ENCODE results near the gene UCKL1.
"Not testable (repeated sequence)": the region's sequence is repeated elsewhere in the genome, so short reads cannot be mapped to it uniquely, and the experiment has no call there.

Gene UCKL1

DNA sequence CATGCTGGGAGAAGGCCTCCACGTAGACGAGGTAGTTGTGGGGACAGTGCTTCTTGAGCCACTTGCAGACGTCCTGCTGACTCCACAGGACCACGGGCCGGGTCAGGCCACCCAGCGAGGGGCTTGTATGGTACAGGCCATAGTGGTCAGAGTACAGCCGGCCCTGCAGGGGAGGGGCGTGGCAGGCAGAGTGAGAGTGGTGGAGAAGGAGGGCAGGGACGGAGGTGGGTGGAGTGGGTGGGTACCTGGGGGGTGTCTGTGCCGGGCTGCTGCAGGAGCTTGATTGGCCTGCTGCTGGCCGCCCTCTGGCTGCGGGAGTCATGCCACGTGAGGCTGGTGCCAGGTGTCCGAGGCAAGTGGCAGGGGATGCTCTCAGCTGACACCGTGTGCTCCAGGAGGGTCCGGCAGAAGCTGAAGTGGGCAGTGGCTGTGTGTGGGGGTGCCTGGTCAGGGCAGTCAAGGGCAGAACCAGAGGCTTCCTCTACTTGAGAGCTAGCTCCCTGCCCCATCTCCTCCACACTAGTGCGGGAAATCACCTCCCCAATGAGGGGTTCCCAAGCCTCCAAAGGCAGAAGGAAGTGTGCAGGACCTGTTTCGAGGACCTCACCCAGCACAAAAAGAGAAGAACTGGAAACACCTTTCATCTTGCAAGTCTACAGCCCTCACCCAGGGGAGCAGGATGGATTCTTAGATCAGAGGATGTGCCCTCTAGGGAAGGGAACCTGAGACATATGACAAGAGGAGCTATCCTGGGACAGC, 20.9 kb upstream of the UCKL1 start:
- Mint-ChIP-seq H3K4me1 (peaks cover 38 to 65% of the 10 kb centered on the region in 2 donors), H3K27me3 (no peaks in the 10 kb centered on the region), H3K4me3 (peak overlapping the region; percentile 14 to 82), H3K9me3 (no peaks in the 10 kb centered on the region), H3K36me3 (peaks cover 23 to 31% of the 10 kb centered on the region in 2 donors), H3K27ac (no peak overlapping the region)
- no peak for ATAC-seq (replicated peaks)
- DNase-seq, result no peak

DNA sequence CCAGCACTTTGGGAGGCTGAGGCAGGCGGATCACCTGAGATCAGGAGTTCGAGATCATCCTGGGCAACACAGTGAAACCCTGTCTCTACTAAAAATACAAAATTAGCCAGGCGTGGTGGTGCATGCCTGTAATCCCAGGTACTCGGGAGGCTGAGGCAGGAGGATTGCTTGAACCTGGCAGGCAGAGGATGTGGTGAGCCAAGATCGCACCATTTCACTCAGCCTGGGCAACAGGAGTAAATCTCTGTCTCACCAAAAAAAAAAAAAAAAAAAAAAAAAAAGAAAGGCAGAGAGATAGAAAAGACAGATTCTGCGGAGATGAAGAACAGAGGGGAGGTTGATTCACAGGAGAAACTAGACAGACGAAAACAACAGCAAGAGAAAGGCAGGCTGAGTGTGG, 20.3 kb upstream of the UCKL1 start:
- Mint-ChIP-seq H3K4me1 (peaks cover 34 to 59% of the 10 kb centered on the region in 2 donors), H3K36me3 (peaks cover 23 to 27% of the 10 kb centered on the region in 2 donors)
- not testable (repeated sequence) for DNase-seq; ATAC-seq (replicated peaks); H3K4me3 Mint-ChIP-seq; H3K27me3 Mint-ChIP-seq; H3K27ac Mint-ChIP-seq; H3K9me3 Mint-ChIP-seq

DNA sequence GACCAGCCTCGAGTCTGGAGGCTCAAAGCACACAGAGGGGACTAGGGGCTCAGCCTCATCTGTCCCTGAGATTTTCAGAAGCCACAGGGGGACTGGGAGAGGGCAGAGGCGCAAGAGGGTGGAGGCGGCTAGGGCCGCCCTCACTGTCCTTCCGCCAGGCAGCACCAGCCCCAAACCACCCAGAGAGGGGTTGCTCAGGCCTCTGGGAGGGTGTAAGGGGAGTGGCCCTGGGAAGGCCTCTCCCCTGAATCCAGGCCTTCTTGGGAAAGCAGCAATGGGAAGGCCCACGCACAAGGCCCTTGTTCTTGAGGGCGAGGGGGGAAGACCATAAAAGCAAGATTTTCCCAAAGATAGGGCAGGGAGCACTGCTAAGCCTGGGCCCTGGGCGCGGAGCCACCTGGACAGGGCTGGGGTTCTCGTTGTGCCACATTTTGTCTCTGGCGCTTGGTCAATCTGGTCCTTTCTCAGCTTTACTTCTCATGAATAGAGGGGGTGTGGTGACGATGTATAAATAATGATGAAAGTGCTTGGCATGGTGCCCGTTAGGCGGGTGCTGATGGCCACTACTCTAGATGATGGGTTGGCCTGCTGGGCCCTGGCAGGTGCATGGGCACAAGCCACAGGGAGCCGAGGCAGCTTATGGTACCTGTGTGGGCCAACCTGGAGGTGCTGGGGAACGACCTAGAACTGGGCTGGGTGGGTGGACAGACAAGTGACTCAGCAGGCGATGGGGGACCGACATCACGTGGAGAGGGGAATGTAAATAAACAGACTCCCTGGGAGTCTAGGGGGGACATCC, 18.4 kb upstream of the UCKL1 start:
- no peak for ATAC-seq (replicated peaks)
- no peaks in the 10 kb centered on the region for H3K9me3 Mint-ChIP-seq
- H3K4me1 Mint-ChIP-seq, result peaks cover 25 to 44% of the 10 kb centered on the region in 2 donors
- H3K36me3 Mint-ChIP-seq, result peaks cover 23 to 27% of the 10 kb centered on the region in 2 donors
- no peak overlapping the region for H3K27ac Mint-ChIP-seq
- no peak overlapping the region for H3K4me3 Mint-ChIP-seq
- no peaks in the 10 kb centered on the region for H3K27me3 Mint-ChIP-seq
- no peak for DNase-seq

DNA sequence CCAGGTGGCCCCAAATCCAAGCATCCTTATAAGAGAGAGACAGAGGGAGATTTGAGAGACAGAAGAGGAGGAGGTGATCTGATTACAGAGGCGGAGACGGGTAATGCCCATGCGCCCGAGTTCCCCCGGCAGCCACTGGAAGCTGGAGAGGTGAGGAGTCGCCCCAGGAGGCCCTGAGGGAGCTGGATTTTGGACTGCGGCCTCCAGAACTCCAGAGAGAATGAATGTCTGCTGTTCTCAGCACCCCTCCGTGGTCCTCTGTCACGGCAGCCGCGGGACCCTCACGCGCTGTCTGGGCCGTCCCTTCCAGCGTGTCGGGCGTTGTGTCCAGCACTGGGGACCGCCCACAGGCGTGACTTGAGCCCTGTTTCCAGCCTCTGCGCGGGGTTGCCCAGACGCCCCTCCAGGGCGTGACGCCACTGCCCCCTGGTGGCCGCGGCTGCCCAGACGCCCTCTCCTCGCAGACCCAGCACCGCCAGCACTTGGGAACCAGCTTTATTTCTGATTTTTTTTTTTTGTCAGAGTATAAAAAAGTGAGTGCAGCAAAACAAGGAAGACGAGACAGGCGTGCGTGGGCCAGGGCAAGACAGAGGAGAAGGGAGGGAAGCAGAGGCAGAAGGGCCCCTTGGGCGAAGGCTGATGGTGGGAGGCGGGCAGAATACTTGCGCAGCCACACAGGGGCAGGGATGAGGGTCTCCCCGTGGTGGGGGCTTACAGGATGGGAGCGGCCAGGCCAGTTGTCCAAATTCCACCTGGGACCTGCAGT, 17.6 kb upstream of the UCKL1 start:
- H3K9me3 Mint-ChIP-seq, result no peaks in the 10 kb centered on the region
- peaks cover 28 to 45% of the 10 kb centered on the region in 2 donors for H3K4me1 Mint-ChIP-seq
- no peaks in the 10 kb centered on the region for H3K27me3 Mint-ChIP-seq
- peak; percentile 68 for DNase-seq
- H3K27ac Mint-ChIP-seq, result peak overlapping the region; percentile 44
- H3K36me3 Mint-ChIP-seq, result peaks cover 24 to 29% of the 10 kb centered on the region in 2 donors
- H3K4me3 Mint-ChIP-seq, result no peak overlapping the region
- ATAC-seq (replicated peaks), result peak; percentile 73 to 76

DNA sequence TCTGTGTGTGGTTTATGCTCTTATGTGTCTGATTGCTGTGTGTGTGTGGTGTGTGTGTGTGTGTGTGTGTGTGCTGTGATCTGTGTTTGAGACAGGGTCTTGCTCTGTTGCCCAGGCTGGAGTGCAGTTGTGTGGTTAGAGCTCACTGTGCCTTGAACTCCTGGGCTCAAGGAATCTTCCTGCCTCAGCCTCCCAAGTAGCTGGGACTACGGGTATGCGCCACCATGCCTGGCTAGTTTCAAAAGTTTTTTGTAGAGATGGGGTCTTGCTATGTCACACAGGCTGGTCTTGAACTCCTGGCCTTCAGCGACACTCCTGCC, 16.9 kb upstream of the UCKL1 start:
- Mint-ChIP-seq H3K4me1 (peaks cover 29 to 44% of the 10 kb centered on the region in 2 donors), H3K4me3 (no peak overlapping the region), H3K27ac (peak overlapping the region; percentile 44), H3K36me3 (peaks cover 30 to 35% of the 10 kb centered on the region in 2 donors), H3K9me3 (no peaks in the 10 kb centered on the region), H3K27me3 (no peaks in the 10 kb centered on the region)
- ATAC-seq (replicated peaks), result no peak
- no peak for DNase-seq

DNA sequence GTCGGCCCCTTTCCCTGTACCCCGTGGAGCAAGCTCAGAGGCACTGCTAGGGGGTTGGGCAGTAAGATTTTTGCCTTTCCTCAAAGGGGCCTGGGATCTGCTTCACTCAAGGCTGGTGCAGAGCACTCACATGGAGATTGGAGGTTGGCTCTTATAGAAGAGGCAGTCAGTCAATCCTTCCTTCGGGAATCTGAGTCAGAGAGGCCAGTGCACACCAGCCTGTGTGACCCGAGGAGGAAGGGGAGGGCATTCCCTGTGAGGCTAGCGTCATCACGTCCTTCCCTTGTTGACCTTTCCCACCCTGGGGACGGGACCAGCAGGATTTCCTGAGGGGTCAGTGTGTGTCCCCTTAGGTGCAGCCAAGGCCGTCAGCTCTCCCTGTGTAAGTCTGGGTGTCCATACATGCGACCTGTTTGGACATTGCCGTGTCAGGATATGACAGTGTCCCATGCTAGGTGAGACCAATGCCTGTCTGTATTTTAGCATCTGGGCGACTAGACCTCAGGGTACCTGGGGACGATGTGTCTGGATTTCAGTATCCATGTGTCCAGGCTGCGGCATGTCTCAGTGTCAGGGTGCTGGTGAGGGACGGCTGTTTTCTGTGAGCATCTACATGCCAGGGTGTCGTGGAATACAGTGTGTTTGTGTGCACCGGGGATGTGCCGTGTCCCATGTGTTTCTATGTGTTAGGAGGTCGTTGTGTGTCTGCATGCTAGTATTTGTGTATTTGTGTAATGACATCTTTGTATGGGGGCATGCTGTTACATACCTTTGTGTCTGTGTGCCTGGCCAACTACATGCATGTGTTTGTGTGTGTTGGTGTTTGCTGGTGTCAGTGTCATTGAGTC, 16.3 kb upstream of the UCKL1 start:
- DNase-seq, result no peak
- peaks cover 30 to 35% of the 10 kb centered on the region in 2 donors for H3K36me3 Mint-ChIP-seq
- no peak overlapping the region for H3K4me3 Mint-ChIP-seq
- no peaks in the 10 kb centered on the region for H3K27me3 Mint-ChIP-seq
- peaks cover 24 to 38% of the 10 kb centered on the region in 2 donors for H3K4me1 Mint-ChIP-seq
- no peaks in the 10 kb centered on the region for H3K9me3 Mint-ChIP-seq
- H3K27ac Mint-ChIP-seq, result no peak overlapping the region
- no peak for ATAC-seq (replicated peaks)

DNA sequence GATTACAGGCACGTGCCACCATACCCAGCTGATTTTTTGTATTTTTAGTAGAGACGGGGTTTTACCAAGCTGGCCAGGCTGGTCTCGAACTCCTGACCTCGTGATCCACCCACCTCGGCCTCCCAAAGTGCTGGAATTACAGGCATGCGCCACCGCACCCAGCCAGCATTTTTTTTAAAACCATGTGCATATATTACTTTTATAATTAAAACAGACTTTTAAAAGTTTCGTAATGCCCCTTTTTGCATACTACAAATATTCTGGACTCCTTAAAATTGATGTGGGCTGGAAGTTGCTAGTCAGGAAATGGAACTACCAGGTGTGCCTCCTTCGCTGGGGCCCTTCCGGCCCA, 15.7 kb upstream of the UCKL1 start:
- DNase-seq; ATAC-seq (replicated peaks); H3K9me3 Mint-ChIP-seq; H3K27ac Mint-ChIP-seq; H3K27me3 Mint-ChIP-seq; H3K4me3 Mint-ChIP-seq: not testable (repeated sequence)
- Mint-ChIP-seq H3K36me3 (peaks cover 31 to 33% of the 10 kb centered on the region in 2 donors), H3K4me1 (peaks cover 21 to 32% of the 10 kb centered on the region in 2 donors)

DNA sequence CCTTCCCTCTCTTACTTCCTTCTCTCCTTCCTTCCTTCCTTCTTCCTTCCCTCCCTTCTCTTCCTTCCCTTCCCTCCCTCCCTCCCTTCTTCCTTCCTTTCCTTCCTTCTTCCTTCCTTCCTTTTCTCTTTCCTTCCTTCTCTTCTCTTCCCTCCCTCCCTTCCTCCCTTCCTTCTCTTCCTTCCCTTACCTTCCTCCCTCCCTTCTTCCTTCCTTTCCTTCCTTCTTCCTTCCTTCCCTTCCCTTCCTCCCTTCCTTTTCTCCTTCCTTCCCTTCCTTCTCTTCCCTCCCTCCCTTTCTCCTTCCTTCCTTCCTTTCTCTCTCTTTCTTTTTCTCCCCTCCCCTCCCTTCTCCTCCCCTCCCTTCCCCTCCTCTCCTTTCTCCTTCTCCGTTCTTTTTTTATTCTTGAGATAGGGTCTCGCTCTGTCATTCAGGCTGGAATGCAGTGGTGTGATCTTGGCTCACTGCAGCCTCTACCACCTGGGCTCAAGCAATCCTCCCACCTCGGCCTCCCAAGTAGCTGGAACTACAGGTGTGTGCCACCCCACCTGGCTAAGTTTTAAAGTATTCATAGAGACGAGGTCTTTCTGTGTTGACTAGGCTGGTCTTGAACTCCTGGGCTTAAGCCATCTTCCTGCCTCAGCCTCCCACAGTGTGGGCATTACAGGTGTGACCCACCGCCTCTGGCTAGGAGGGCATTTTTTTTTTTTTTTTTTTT, 14.7 kb upstream of the UCKL1 start:
- Mint-ChIP-seq H3K4me3 (peak overlapping the region; percentile 63 to 70), H3K9me3 (peaks cover 3% of the 10 kb centered on the region in 2 donors), H3K36me3 (peaks cover 28 to 30% of the 10 kb centered on the region in 2 donors), H3K4me1 (peaks cover 16 to 22% of the 10 kb centered on the region in 2 donors), H3K27ac (peak overlapping the region; percentile 84), H3K27me3 (no peaks in the 10 kb centered on the region)
- DNase-seq (no peak), ATAC-seq (replicated peaks) (no peak)

DNA sequence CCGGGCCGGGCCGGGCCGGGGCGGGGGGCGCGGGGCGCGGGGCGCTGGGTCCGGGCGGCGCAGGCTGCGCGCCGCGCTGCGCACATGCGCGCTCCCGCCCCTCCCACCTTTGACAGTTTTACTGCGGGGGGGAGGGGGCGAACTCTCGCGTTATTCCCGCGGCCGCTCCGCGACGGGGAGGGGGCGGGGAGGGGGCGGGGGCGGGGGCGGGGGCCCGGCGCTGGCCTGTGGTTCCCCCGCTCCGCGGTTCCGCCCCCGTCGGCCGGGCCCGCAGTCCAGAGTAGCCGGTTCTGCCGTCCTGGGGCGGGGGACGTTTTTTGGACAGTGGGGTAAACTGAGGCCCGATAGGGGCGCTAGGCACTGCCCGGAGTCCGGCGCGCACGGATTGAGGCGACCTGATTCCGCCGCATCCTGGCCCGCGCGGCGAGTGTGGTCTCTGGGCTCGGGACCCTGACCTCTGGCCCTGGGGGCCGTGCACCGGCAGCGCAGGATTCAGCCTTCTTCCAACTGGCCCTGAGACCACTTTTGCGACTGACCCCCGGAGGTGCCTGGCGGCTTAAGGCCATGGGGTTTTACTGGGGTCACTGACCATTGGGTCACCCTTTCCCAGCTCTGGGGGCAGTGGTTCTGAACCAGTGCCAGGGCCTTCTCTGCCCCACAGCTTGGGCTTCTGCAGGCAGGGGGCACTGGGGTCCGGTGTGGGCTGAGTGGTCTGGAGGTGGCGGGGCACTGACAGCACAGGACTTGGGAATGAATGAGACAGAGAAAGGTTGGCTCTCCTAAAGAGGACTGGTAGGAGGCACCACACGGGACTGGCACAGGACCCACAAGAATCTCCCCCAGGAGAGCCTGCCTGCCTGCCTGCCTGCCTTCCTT, 13.9 kb upstream of the UCKL1 start, which contains the start of gene ZNF512B:
Gene ZNF512B, minus strand, starts transcription at position 93 of the 876 bp plus-strand sequence. CDS start 1,980 bp downstream, outside the sequence.
- ATAC-seq (replicated peaks), result peak; percentile 48 to 62
- no peak for DNase-seq
- H3K9me3 Mint-ChIP-seq, result peaks cover 3 to 4% of the 10 kb centered on the region in 2 donors
- H3K4me3 Mint-ChIP-seq, result peak within 1 kb of the TSS; percentile 89 to 90
- H3K36me3 Mint-ChIP-seq, result peaks cover 26 to 30% of the 10 kb centered on the region in 2 donors
- H3K4me1 Mint-ChIP-seq, result peaks cover 16 to 21% of the 10 kb centered on the region in 2 donors
- peak within 1 kb of the TSS; percentile 94 for H3K27ac Mint-ChIP-seq
- H3K27me3 Mint-ChIP-seq, result no peaks in the 10 kb centered on the region

DNA sequence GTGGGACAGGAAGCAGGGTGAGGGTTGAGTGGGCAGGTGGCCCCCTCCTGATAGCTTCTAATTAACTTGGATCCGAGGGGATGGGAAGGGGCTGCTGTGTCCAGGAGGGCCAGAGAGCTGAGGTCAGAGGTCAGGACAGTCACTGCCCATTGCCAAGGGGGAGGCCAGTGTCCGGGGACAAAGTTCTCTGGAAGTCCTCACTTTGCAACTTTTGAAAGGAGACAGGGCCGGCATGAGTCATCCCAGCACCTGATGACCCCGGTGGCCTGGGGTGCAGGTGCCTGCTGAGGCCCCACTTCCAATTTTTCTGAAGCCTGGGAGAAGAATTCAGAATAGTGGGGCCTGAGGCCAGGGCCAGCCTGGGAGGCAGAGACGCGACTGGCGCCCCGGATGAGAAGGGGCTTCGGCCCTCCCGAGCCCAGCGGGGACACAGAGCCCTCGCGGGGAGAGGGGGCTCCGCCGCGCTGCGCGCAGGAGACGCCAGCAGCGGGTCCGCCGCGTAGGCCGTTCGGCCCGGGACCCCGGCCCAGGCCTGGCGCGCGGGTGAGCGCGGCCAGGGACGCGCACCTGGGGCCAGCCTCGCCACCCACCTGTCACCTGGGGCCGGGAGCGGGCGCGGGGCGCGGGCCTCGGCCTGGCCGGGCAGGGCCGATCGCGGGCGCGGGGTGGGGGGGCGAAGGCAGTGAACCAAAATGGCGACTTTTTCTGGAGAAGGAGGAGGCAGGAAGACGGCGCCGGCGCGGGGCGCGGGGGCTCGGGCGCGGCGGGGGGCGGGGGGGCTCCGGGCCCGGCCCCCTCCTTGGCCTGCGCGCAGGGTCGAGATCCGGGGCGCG, 12.9 kb upstream of the UCKL1 start:
- Mint-ChIP-seq H3K27me3 (no peaks in the 10 kb centered on the region), H3K36me3 (peaks cover 23 to 24% of the 10 kb centered on the region in 2 donors), H3K4me3 (peak overlapping the region; percentile 89 to 90), H3K9me3 (peaks cover 3 to 4% of the 10 kb centered on the region in 2 donors), H3K27ac (peak overlapping the region; percentile 94), H3K4me1 (peaks cover 16 to 20% of the 10 kb centered on the region in 2 donors)
- ATAC-seq (replicated peaks), result peak; percentile 26 to 44
- no peak for DNase-seq

DNA sequence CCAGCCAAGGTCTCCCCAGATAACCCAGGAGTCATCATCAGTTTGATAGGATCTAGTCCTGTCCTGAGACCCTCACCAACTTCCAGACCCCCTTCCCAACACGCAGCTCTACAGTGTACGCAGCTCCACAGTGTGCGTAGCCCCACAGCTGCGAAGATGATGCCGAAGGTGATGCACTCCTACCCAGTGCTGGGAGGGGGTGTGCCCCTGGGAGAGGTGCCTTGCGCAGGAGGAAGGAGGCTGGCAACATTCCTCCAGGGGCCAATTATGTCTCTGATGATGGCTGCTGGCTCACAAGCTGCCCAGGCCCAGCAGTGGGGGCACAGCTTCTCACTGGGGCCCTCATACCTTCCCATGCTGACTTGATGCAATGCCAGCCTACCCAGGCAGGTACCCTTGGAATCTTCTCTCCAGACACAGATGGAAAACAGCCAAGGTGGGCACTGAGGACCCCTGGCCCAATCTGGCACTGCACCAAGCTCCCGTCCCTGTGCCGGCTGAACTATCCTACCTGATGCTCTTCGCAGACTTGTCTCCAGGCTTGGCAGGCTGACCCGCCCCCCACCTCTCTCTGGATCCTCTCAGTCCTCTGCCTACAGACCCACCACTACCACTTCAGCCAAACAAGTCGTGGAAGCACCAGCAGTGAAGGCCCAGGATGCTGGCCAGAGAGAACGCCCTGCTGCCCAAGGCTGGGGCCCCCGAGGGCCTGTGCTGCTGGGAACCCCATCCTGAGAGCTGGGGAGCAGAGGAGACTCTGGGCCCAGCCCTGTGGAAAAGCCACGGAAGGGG, 12.1 kb upstream of the UCKL1 start:
- Mint-ChIP-seq H3K4me1 (peaks cover 9 to 12% of the 10 kb centered on the region in 2 donors), H3K27me3 (no peaks in the 10 kb centered on the region), H3K4me3 (peak overlapping the region; percentile 89 to 90), H3K27ac (peak overlapping the region; percentile 94), H3K36me3 (peaks cover 22 to 26% of the 10 kb centered on the region in 2 donors), H3K9me3 (peaks cover 3 to 4% of the 10 kb centered on the region in 2 donors)
- no peak for ATAC-seq (replicated peaks)
- no peak for DNase-seq

Measured in stimulated activated naive B cell treated with anti-CD40 and anti-IgM and Interleukin-4, amounts not matched to agents 10 μg/mL and 1 μg/mL and 100 μg/mL, for 72 hours (primary cell).